ENCODE results near the gene ABCC8. TPM values are rescaled to one million over a fixed set of nuclear protein-coding genes. Genes with fewer than 3 reads are reported as not detected.
"Not testable (repeated sequence)": the region's sequence is repeated elsewhere in the genome, so short reads cannot be mapped to it uniquely, and the experiment has no call there.

The ABCC8 gene
- total RNA-seq, 1 experiment from 2014 or later, result 7.3 TPM

DNA sequence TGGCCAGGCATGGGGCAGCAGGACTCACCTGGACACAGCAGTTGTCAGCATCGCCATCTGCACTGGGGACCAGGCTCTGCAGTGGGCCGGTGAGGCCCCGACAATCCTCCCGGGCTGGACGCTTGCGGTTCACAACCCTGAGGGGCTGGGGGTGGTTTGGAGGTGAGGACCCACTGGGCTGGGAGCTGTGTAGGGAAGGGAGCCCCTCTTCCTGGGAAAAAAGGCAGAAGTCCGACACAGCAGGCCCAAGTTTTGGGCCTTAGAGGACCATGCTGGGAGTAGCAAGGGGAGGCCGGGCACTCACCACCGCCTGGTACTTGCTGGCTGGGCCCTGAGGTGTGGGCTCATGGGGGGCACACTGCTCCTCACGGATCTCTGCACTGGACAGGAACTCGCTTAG is 48.4 kb downstream of the ABCC8 start:
- no peak for ATAC-seq
- TF ChIP-seq, protein P1, sequence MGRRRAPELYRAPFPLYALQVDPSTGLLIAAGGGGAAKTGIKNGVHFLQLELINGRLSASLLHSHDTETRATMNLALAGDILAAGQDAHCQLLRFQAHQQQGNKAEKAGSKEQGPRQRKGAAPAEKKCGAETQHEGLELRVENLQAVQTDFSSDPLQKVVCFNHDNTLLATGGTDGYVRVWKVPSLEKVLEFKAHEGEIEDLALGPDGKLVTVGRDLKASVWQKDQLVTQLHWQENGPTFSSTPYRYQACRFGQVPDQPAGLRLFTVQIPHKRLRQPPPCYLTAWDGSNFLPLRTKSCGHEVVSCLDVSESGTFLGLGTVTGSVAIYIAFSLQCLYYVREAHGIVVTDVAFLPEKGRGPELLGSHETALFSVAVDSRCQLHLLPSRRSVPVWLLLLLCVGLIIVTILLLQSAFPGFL (CRISPR knock-in tag; IDR thresholded peaks at IDR 0.05; ENCODE audit: borderline replicate concordance), result no peak
- TF ChIP-seq NR3C1 (CRISPR knock-in tag; conservative IDR thresholded peaks at IDR 0.05; ENCODE audit: low read depth) (no peak), KAT7 (CRISPR knock-in tag; IDR thresholded peaks at IDR 0.05; ENCODE audit: borderline replicate concordance) (no peak), ZNF263 (CRISPR knock-in tag; IDR thresholded peaks at IDR 0.05; ENCODE audit: low read depth) (no peak), SMAD3 (CRISPR knock-in tag; IDR thresholded peaks at IDR 0.05; ENCODE audit: borderline replicate concordance) (no peak), EMX1 (CRISPR knock-in tag; IDR thresholded peaks at IDR 0.05) (no peak), TEAD4 (CRISPR knock-in tag; IDR thresholded peaks at IDR 0.05) (no peak), NR1H2 (CRISPR knock-in tag; IDR thresholded peaks at IDR 0.05) (no peak), TEAD1 (CRISPR knock-in tag; IDR thresholded peaks at IDR 0.05) (no peak), ELF4 (CRISPR knock-in tag; IDR thresholded peaks at IDR 0.05; ENCODE audit: low read depth) (no peak)
- TF ChIP-seq, protein P2, sequence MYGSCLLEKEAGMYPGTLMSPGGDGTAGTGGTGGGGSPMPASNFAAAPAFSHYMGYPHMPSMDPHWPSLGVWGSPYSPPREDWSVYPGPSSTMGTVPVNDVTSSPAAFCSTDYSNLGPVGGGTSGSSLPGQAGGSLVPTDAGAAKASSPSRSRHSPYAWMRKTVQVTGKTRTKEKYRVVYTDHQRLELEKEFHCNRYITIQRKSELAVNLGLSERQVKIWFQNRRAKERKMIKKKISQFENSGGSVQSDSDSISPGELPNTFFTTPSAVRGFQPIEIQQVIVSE (CRISPR knock-in tag; IDR thresholded peaks at IDR 0.05; ENCODE audit: borderline replicate concordance), result no peak
- TF ChIP-seq, protein P3, sequence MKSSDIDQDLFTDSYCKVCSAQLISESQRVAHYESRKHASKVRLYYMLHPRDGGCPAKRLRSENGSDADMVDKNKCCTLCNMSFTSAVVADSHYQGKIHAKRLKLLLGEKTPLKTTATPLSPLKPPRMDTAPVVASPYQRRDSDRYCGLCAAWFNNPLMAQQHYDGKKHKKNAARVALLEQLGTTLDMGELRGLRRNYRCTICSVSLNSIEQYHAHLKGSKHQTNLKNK (CRISPR knock-in tag; IDR thresholded peaks at IDR 0.05), result no peak
- TF ChIP-seq, protein P4, sequence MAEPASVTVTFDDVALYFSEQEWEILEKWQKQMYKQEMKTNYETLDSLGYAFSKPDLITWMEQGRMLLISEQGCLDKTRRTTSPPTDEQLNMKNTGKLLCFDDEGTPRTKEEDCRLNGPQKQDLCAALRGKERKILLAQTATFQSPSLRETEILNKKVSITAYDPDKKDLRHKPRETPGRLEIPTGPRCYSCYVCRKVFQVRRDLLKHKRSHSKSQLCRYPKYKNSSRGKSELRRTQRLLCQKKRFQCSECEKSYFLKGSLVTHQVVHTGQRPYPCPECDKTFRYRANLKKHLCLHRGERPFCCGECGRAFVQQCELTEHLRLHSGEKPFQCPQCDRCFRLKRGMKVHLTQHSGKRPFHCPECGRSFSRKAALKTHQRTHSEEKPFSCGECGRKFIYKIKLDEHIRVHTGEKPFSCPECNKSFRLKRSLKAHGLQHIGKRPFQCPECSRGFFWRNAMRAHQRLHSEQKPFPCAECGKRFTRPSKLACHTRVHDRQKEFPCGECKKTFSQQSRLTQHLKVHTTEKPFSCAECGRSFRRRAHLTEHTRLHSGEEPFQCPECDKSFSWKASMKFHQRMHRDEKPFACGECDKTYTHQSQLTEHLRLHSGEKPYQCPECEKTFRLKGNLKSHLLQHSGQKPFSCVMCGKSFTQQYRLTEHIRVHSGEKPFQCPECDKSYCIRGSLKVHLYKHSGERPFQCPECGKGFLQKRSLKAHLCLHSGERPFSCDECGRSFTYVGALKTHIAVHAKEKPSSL (CRISPR knock-in tag; conservative IDR thresholded peaks at IDR 0.05), result no peak
- TF ChIP-seq, protein P5, sequence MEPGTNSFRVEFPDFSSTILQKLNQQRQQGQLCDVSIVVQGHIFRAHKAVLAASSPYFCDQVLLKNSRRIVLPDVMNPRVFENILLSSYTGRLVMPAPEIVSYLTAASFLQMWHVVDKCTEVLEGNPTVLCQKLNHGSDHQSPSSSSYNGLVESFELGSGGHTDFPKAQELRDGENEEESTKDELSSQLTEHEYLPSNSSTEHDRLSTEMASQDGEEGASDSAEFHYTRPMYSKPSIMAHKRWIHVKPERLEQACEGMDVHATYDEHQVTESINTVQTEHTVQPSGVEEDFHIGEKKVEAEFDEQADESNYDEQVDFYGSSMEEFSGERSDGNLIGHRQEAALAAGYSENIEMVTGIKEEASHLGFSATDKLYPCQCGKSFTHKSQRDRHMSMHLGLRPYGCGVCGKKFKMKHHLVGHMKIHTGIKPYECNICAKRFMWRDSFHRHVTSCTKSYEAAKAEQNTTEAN (CRISPR knock-in tag; IDR thresholded peaks at IDR 0.05), result no peak
- no peaks in the 10 kb centered on the region; the same call in 1 of the 2 replicates for H3K27me3 Mint-ChIP-seq (ENCODE audit: low read depth)
- H3K36me3 Mint-ChIP-seq, result no peaks in the 10 kb centered on the region
- ChIA-PET POLR2A (no interaction called here), CTCF (interaction anchor here (1.2 to 1.3 kb wide), 2 partner anchors 22 to 44 kb away, joined by 4 to 6 read pairs; no protein-coding TSS in a partner anchor)
- no peaks in the 10 kb centered on the region for H3K4me1 Mint-ChIP-seq
- no peaks in the 10 kb centered on the region for H3K9me3 Mint-ChIP-seq
- no peak for DNase-seq (ENCODE audit: low spot score)
- H3K4me3 Mint-ChIP-seq, result no peak overlapping the region
- no peak overlapping the region for H3K27ac Mint-ChIP-seq

DNA sequence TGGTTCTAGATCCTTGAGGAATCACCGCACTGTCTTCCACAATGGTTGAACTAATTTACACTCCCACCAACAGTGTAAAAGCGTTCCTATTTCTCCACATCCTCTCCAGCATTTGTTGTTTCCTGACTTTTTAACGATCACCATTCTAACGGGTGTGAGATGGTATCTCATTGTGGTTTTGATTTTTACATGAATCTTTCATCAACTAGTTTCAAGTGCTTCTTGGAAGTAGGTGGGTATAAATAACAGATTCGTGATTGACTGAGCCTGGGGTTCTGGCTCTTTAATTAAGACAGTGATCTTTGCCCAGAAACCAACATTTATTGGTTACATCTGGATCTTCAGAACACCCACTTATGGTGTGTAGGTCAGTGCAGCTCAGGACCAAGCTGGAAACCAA is 50.4 kb downstream of the ABCC8 start:
- H3K36me3 Mint-ChIP-seq; CTCF ChIA-PET; H3K4me3 Mint-ChIP-seq; H3K27ac Mint-ChIP-seq; DNase-seq (ENCODE audit: low spot score); H3K9me3 Mint-ChIP-seq; H3K27me3 Mint-ChIP-seq (ENCODE audit: low read depth); POLR2A ChIA-PET; ATAC-seq; H3K4me1 Mint-ChIP-seq: not testable (repeated sequence)

DNA sequence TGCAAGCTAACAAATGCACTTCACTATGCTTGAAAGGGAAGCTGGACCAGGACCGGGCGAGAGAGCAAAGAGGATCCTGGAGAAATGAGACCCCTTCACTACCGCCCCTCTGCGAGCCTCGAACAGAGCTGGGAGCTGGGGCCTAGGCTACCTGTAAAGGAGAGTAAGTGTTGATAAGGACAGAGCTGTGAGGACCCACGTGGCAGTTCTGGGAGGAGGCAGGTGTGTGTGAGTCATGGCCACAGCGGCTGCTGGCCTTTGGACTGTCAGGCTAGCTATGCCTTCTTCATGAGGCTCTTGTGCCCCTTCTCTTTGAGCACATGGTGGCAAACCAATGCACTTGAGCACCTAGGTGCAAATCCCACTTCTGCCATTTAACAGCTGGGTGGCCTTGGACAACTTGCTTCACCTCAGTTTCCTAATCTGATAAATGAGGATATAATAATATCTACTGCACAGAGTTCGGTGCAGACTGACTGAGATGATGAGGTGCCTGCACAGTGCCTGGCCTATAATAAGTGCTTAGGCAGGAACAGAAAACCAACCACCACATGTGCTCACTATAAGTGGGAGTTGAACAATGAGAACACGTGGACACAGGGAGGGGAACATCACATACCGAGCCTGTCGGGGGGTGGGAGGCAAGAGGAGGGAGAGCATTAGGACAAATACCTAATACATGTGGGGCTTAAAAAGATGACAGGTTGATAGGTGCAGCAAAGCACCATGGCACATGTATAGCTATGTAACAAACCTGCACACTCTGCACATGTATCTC is 52.9 kb downstream of the ABCC8 start:
- Mint-ChIP-seq H3K4me3 (no peak overlapping the region), H3K27ac (no peak overlapping the region), H3K9me3 (no peaks in the 10 kb centered on the region), H3K4me1 (peaks cover 19% of the 10 kb centered on the region), H3K27me3 (ENCODE audit: low read depth) (no peaks in the 10 kb centered on the region; the same call in 1 of the 2 replicates), H3K36me3 (no peaks in the 10 kb centered on the region)
- ATAC-seq (no peak), DNase-seq (ENCODE audit: low spot score) (no peak)
- POLR2A ChIA-PET, result no interaction called here
- CTCF ChIA-PET, result interaction anchor here (1.0 to 1.1 kb wide), 2 partner anchors 96 to 105 kb away, joined by 3 read pairs; no protein-coding TSS in a partner anchor
- TF ChIP-seq TEAD4 (CRISPR knock-in tag; IDR thresholded peaks at IDR 0.05), result no peak
- TF ChIP-seq, protein P6, sequence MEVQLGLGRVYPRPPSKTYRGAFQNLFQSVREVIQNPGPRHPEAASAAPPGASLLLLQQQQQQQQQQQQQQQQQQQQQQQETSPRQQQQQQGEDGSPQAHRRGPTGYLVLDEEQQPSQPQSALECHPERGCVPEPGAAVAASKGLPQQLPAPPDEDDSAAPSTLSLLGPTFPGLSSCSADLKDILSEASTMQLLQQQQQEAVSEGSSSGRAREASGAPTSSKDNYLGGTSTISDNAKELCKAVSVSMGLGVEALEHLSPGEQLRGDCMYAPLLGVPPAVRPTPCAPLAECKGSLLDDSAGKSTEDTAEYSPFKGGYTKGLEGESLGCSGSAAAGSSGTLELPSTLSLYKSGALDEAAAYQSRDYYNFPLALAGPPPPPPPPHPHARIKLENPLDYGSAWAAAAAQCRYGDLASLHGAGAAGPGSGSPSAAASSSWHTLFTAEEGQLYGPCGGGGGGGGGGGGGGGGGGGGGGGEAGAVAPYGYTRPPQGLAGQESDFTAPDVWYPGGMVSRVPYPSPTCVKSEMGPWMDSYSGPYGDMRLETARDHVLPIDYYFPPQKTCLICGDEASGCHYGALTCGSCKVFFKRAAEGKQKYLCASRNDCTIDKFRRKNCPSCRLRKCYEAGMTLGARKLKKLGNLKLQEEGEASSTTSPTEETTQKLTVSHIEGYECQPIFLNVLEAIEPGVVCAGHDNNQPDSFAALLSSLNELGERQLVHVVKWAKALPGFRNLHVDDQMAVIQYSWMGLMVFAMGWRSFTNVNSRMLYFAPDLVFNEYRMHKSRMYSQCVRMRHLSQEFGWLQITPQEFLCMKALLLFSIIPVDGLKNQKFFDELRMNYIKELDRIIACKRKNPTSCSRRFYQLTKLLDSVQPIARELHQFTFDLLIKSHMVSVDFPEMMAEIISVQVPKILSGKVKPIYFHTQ (CRISPR knock-in tag; IDR thresholded peaks at IDR 0.05), result no peak
- no peak for TF ChIP-seq CREB1 (CRISPR knock-in tag; IDR thresholded peaks at IDR 0.05)
- TF ChIP-seq, protein P7, sequence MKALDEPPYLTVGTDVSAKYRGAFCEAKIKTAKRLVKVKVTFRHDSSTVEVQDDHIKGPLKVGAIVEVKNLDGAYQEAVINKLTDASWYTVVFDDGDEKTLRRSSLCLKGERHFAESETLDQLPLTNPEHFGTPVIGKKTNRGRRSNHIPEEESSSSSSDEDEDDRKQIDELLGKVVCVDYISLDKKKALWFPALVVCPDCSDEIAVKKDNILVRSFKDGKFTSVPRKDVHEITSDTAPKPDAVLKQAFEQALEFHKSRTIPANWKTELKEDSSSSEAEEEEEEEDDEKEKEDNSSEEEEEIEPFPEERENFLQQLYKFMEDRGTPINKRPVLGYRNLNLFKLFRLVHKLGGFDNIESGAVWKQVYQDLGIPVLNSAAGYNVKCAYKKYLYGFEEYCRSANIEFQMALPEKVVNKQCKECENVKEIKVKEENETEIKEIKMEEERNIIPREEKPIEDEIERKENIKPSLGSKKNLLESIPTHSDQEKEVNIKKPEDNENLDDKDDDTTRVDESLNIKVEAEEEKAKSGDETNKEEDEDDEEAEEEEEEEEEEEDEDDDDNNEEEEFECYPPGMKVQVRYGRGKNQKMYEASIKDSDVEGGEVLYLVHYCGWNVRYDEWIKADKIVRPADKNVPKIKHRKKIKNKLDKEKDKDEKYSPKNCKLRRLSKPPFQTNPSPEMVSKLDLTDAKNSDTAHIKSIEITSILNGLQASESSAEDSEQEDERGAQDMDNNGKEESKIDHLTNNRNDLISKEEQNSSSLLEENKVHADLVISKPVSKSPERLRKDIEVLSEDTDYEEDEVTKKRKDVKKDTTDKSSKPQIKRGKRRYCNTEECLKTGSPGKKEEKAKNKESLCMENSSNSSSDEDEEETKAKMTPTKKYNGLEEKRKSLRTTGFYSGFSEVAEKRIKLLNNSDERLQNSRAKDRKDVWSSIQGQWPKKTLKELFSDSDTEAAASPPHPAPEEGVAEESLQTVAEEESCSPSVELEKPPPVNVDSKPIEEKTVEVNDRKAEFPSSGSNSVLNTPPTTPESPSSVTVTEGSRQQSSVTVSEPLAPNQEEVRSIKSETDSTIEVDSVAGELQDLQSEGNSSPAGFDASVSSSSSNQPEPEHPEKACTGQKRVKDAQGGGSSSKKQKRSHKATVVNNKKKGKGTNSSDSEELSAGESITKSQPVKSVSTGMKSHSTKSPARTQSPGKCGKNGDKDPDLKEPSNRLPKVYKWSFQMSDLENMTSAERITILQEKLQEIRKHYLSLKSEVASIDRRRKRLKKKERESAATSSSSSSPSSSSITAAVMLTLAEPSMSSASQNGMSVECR (CRISPR knock-in tag; IDR thresholded peaks at IDR 0.05; ENCODE audit: borderline replicate concordance), result no peak

All from WTC11 (cell line).